ENCODE results near the gene ASAP3. TPM values are rescaled to one million over a fixed set of nuclear protein-coding genes. Genes with fewer than 3 reads are reported as not detected.

ASAP3 gene
- total and polyA plus RNA-seq, 12 donors: 22.4 to 122 (median 77.3) TPM

DNA sequence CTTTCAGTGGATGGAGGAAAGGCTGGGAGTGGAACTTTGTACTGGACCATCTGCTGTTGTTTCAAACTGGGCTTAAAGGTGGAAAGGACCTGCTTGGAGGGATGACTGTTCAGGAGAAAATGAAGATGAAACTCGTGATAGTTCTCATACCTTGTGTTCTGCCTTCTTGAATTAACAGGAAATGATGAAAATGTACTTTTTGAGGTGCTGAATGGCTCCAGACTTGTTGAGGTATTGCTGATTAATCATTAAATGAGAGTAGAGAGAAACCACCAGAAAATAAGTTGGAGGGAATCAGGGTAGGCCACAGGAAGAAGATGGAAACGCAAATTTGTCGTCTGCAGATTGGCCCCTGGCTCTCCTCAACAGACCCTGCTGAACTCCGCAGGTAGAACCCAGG is 88.1 kb downstream of the ASAP3 start:
- peaks cover 23 to 41% of the 10 kb centered on the region in 2 donors for H3K4me1 ChIP-seq (replicated peaks in 1 of 2)

DNA sequence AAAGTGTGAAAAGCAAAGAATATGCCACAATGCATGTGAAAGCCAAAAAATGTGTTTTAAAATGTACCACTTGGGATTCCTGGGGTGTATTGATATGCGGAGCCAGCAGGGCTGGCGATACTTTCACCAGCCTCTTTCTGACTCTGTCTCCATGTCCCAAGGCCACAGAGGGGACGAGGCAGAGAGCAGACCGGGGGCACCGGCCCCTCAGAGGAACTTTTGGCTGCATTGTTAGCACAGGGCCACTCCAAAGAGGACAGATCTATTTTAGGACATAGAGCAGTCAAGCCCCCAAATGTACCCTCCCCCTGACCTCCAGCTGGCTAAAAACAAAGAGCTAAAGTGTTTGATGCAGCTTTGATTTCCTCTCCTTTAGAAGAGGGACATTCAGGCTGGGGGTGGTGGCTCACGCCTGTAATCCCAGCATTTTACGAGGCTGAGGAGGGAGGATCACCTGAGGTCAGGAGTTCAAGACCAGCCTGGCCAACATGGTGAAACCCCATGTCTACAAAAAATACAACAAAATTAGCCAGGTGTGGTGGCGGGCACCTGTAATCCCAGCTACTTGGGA is 88.7 kb downstream of the ASAP3 start:
- Histone ChIP-seq H3K36me3 (replicated peaks in 1 of 2) (peaks cover 0 to 7% of the 10 kb centered on the region in 2 donors), H3K9me3 (replicated peaks in 1 of 3) (no peaks in the 10 kb centered on the region), H3K4me3 (no peak overlapping the region), H3K27me3 (no peaks in the 10 kb centered on the region), H3K4me1 (replicated peaks in 1 of 2) (peaks cover 23 to 34% of the 10 kb centered on the region in 2 donors), H3K27ac (peak overlapping the region; percentile 47 to 94 (median 84))
- peak in 3 of 7 donors; percentile 45 to 57 (median 47) for DNase-seq
- TF ChIP-seq, protein P1, sequence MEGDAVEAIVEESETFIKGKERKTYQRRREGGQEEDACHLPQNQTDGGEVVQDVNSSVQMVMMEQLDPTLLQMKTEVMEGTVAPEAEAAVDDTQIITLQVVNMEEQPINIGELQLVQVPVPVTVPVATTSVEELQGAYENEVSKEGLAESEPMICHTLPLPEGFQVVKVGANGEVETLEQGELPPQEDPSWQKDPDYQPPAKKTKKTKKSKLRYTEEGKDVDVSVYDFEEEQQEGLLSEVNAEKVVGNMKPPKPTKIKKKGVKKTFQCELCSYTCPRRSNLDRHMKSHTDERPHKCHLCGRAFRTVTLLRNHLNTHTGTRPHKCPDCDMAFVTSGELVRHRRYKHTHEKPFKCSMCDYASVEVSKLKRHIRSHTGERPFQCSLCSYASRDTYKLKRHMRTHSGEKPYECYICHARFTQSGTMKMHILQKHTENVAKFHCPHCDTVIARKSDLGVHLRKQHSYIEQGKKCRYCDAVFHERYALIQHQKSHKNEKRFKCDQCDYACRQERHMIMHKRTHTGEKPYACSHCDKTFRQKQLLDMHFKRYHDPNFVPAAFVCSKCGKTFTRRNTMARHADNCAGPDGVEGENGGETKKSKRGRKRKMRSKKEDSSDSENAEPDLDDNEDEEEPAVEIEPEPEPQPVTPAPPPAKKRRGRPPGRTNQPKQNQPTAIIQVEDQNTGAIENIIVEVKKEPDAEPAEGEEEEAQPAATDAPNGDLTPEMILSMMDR (IDR thresholded peaks at IDR 0.05): no peak
- no peak for TF ChIP-seq POLR2A (IDR thresholded peaks at IDR 0.05)
- WGBS, 4 donors: 39 to 47% (median 44%) methylated on average over 8 of the region's 8 CpGs
- intact Hi-C loops (cut with DNase I): loop anchor here in 1 of 2 donors (5.0 kb wide), 1 partner anchor 53 kb away; the partner anchor contains the start of gene HNRNPR

More for the DNA sequence above, 88.1 kb downstream of the ASAP3 start:
- no peaks in the 10 kb centered on the region for H3K27me3 ChIP-seq
- WGBS, 4 donors: 81 to 92% (median 85%) methylated on average over 4 of the region's 4 CpGs
- no peaks in the 10 kb centered on the region for H3K9me3 ChIP-seq (replicated peaks in 1 of 3)
- H3K27ac ChIP-seq: peak overlapping the region in 4 of 5 donors; percentile 47 to 94 (median 86)
- no peak overlapping the region for H3K4me3 ChIP-seq
- DNase-seq: no peak
- peaks cover 0 to 7% of the 10 kb centered on the region in 2 donors for H3K36me3 ChIP-seq (replicated peaks in 1 of 2)
- intact Hi-C loops (cut with DNase I): loop anchor here in 1 of 2 donors (5.0 kb wide), 1 partner anchor 54 kb away; the partner anchor contains the start of gene HNRNPR
- TF ChIP-seq POLR2A (IDR thresholded peaks at IDR 0.05): no peak
- TF ChIP-seq, protein P1 (IDR thresholded peaks at IDR 0.05): no peak

DNA sequence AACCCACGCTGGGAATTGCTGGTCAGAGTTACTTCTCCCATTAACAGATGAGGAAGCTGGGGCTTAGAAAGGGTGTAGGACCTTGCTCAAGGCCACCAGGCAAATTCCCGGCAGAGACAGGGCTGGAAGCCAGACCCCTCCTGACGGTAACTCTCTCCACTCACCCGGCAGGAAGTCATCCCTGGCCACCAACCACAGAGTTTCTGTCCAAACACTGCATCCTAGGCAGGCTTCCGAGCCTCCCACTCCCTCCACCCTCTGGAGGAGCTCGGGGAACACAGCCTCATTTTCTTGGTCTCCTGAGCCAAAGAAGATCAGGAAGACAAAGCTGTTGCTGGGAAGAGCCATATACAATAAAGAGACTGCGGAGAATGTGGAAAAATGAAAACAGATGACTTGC is 89.3 kb downstream of the ASAP3 start:
- Histone ChIP-seq H3K27me3 (no peaks in the 10 kb centered on the region), H3K4me1 (replicated peaks in 1 of 2) (peaks cover 23 to 31% of the 10 kb centered on the region in 2 donors), H3K27ac (peak overlapping the region; percentile 47 to 94 (median 84)), H3K4me3 (no peak overlapping the region), H3K9me3 (replicated peaks in 1 of 3) (no peaks in the 10 kb centered on the region), H3K36me3 (replicated peaks in 1 of 2) (peaks cover 0 to 7% of the 10 kb centered on the region in 2 donors)
- WGBS, 4 donors: 17 to 23% (median 22%) methylated on average over 7 of the region's 7 CpGs
- peak in 6 of 7 donors; percentile 90 to 96 (median 94) for DNase-seq
- TF ChIP-seq POLR2A (IDR thresholded peaks at IDR 0.05): peak in 1 of 2 donors; percentile 55
- TF ChIP-seq, protein P1 (IDR thresholded peaks at IDR 0.05): peak in 2 of 6 experiments; percentile 6 to 12
- intact Hi-C loops (cut with DNase I): loop anchor here in 1 of 2 donors (5.0 kb wide), 1 partner anchor 52 kb away; the partner anchor contains the start of gene HNRNPR

DNA sequence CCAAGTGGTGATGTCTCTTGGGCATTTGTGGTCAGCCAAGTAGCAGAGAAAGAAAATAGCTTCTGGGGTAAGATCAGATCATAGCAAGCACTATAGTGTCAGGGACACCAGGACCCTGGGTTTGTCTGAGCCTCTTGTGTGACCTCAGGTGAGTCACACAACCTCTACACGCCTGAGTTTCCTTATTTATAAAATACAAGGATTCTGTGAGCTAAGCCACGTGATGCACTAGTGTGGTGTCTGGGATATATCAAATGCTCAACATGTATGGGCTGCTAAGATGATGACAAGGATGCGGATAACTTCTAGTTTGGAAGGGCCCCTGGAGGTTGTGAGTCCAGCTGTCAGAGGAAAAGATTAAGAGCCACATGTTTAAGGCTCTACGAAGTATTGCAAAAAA is 89.8 kb downstream of the ASAP3 start:
- WGBS, 4 donors: 26 to 44% (median 40%) methylated on average over 4 of the region's 4 CpGs
- no peaks in the 10 kb centered on the region for H3K9me3 ChIP-seq (replicated peaks in 1 of 3)
- H3K4me3 ChIP-seq: no peak overlapping the region
- intact Hi-C loops (cut with DNase I): no loop called here
- H3K4me1 ChIP-seq (replicated peaks in 1 of 2): peaks cover 23 to 31% of the 10 kb centered on the region in 2 donors
- DNase-seq: peak in 3 of 7 donors; percentile 55 to 62 (median 55)
- no peaks in the 10 kb centered on the region for H3K27me3 ChIP-seq
- peak overlapping the region; percentile 47 to 94 (median 84) for H3K27ac ChIP-seq
- peaks cover 0 to 7% of the 10 kb centered on the region in 2 donors for H3K36me3 ChIP-seq (replicated peaks in 1 of 2)
- TF ChIP-seq, protein P1 (IDR thresholded peaks at IDR 0.05): no peak
- no peak for TF ChIP-seq POLR2A (IDR thresholded peaks at IDR 0.05)

Measured in adrenal gland (tissue), 12 donors.